GM19238 (cell line): ENCODE data around the gene PLXNA4.

Experiments used
- DNase-seq: peaks from one replicate; pipeline ENCODE4 v3.0.0; 2011; ENCODE audit warnings: low spot score; ENCODE audit not compliant: insufficient read length

PLXNA4 gene

DNA sequence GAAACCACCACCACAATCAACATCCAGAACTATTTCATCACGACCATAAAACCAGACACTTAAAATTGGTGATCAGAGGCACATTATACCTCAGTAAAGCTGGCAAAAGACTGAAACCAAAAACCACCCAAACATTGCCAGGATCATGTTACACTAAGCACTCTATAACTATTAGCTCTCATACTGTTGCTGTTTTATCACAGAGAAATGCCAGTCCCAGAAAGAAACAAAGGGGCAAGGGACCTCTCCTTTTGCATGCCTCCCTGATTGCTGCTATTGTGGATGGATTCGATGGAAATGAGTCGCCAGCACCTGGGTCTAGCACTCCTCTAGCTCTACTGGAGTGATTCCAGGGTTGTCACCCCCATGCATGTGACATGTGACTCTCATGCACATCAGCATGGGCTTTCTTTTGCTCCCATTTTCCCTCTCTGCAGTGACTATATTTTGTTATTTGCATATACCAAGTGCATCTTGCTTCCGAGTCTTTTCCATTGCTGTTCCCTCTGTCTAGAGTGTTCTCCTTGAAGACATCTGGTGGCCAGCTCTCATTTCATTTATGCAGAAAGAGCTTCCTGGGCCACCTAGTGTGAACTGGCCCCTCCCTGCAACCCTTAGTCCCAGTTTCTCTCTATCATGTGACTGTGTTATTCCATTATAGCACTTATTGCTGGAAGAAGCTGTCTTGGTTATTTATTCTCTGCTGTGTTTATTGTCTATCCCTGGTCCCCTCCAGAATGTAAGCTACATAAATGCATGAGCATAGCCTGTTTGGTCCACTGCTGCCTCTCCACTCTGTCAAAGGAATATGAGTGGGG lies 300.6 kb downstream of the PLXNA4 start:
- DNase-seq, result no peak

DNA sequence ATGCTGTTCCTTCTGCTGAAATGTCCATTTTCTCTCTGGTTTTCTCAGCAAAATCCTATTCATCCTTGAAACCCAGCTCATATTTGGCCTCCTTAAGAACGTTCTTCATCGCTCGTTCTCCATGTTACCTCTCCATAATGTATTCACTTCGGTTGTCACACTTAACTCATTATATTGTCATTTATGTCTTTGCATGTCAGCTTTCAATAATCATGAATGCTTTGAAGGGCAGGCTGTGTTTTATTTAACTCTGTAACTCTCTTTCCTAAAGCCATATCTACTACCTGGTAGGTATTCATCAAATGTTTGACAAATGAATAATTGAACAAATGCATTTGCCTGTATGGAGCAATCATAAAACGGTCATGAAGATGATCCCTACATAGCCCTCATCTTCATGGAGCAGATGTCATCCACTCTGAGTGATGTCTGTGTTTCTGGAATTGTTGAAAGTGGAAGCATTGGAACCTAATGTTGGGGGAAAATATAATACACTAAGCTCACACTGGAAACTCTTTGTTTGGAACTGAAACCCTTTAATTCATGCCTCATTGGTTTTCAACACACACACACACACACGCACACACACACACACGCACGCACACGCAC lies 303.4 kb downstream of the PLXNA4 start:
- no peak for DNase-seq

DNA sequence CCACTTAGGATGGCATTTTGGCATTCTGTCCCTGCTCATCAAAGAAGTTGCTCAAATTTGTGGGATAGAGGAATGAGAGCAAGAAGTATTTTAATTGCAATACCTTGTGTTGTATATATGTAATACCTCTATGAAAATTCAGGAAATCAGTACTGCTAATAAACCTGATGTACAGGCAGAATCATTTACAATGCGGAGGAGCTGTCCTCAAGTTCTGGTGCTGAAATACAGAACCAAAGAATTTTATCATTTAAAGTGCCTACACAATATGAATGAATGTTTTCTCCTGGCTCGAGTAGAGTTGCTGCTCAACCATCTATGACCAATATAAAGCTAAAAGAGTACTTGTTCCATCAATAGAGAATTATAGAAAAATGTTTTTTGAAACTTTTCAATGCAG lies 305.8 kb downstream of the PLXNA4 start:
- no peak for DNase-seq

DNA sequence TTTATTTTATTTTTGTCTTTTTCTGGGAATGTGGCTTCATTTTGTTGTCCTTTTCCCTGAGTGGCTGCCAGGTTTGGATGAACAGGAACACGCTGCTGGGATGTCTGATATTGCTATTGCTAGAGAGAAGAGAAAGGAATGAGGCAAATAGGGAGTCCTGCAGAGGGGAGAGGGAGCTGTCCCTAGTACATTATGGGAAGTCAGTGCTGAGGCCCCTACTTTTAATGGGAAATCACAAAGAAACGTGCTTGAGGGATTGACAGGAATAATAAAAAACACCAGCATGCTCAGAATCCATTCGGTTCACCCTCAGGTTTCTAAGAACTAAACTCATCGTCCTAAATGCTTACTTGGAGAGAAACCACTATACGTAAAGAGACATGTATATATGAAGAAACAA lies 306.6 kb downstream of the PLXNA4 start:
- no peak for DNase-seq

DNA sequence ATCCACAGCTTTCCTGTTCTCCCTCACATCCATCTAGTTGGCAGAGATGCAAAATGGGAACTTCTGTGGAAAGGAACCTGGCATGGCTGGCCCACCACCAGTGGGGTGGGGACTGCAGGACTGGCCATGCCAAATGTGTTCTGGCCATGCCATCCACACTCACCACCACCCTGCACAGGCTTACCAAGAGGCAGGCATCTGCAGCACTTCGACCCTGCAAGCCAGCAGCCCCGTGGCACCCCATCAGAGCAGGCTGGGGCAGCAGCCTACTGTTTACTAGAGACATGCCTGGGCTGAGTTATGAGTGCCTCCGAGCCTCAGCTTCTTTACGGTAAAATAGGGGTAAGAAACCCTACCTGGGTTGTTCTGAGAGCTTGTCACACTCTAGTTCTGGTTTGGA lies 313.1 kb downstream of the PLXNA4 start:
- DNase-seq, result no peak

DNA sequence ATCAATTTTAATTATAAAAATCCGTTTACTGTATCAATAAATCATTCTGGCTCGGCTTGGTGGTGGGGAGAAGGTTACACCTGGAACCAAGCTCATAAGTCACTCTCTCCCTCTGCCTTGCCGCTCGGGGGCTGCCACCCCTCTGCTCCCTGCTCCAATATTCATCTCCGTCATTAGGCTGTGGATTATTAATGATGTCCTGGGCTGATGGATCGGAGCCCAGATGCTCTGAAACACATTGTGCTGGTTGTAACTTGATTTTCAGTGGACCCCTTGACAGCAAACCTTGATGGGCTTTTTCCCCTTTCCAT lies 314.2 kb downstream of the PLXNA4 start:
- no peak for DNase-seq

DNA sequence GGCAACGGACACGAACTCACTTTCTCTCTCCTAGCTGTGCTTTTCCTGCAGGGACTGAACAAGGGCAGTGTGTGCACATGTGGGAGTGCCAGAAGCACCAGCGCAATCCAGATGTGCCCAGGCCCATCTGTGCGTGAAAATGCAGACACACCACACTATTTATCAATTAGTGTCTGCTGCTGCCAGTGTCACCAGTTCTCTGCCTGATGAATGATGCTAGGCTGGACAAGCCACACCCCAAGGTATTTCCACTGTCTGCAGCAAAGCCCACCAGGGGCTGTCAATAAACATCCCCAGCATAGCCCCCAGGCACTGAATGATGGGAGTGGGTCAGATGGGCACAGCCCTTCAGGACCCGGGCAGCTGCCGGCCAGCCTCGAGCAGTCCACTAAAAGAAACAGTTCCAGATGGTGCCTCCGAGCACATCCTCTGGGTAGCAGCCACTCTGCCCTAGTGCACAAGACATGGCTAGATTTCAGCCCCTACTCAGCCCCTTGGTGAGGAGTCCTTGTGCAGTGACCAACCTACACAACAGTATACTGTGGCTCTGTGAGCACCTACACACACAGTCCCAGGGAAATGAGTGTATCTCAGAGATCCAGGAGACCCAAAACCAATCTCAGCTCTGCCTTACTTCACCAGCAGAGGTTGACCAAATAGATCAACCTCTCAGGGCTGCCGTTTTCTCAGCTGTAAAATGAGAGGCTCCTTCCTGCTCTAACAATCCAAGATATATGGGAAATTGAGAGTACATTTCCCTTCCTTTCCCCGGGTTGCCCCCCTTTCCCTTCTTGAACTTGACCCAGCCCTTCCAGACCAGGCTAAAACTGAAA lies 314.7 kb downstream of the PLXNA4 start:
- DNase-seq, result no peak

DNA sequence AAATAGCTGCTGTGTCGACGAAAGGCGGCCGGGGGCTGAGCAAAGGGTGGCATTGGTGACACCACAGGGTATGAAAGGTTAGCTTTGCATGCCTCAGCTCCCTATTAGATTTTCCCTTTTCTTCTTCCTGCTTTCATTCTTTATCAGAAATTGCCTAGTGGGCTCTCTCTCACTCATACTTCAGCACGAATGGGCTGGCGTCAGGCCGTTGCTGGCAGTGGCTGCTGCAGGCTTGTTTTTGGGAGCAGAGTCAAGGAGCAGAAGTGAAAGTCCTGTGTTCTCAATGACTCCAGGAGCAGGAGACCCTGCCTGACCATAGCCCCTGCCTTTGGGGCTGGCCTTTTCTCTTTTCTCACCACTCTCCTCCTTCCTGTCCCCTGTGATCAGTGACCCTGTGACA lies 318.0 kb downstream of the PLXNA4 start:
- no peak for DNase-seq

DNA sequence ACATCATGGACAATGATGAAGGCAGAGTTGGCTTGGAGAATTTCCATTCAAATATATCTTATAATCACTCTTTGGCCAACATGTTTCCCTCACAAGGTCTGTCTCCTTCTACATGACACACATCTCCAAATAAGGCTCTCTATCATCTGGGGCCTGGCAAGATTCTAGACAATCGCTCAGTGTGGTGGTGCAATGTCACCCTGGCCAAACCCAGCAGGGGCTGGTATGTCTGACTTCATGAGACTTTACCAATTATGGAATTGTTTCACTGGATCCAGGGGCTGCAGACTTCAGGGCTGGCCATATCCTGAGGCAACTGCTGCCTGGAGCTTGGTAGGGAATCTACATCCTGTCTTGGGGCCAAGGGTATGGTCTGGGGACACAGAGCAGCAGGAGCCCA lies 319.0 kb downstream of the PLXNA4 start:
- DNase-seq, result no peak

DNA sequence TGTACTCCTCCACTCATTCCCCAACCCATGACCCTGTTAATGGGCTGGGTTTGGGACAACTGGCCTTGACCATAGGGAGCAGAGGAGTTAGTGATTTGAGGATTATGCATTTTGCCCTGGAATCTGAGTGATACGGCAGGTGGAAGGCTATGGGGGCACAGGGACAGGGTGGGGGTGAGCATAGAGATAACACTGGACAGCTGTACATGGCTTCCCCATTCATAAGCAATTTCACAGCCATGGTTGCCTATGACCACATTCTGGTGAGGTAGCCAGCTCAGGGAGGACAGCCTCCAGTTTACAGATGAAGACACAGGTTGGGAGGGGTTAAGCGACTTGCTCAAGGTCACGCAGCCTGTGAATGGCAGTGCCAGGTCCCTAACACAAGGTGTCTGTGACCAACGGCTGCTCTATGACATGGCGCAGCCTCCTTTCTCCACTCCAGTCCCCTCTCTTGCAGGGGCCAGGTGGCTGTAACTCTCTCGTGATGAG lies 319.5 kb downstream of the PLXNA4 start:
- DNase-seq, result no peak

DNA sequence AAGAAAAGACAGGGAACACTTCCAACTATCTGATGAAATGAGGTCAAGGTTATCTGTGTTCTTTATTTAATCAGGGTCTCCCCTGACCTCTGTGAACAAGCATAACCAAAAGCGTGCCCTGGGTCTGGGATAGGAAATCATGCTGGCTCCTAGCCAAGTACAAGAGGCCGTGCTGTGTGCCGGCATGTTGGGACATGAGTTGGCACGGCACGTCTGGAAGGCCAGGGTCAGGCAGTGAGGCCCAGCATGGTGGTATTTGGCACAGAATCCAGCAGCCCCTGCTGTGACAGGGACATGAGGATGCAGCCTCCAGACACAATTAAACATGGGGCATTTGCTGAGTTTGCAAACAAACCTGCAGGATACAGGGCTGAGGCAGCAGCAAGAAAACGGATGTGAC lies 320.4 kb downstream of the PLXNA4 start:
- DNase-seq, result no peak

DNA sequence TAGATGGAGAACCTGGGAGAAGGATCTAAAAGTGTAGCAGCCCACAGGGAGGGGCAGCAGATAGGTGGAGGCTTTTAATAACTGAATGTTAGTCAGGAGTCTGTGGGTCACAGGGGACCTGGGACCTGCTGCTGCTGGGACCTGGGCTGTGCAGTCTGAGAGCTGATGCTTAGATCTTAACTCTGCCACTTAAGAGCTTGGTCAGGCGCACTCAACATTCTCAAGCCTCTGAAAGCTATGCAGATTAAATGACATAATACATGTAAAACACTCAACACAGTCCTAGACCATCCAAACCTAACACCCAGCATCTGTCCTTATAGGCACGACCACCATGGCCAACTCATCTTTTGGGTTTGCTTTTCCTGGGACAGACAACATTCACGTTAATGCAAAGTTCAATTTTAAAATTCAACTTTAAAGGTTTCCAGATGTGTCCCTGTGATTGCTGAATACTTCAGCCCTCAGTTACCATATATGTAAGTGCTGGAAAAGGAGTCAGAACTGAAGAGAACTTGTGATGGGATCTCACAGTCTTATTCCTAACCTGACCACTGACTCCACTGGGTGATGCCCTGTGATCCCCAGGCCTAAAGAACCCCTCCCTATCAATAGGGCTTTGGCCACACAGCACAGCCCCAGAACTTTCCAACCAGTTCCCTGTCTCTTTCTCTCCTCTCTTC lies 321.0 kb downstream of the PLXNA4 start:
- DNase-seq, result no peak

DNA sequence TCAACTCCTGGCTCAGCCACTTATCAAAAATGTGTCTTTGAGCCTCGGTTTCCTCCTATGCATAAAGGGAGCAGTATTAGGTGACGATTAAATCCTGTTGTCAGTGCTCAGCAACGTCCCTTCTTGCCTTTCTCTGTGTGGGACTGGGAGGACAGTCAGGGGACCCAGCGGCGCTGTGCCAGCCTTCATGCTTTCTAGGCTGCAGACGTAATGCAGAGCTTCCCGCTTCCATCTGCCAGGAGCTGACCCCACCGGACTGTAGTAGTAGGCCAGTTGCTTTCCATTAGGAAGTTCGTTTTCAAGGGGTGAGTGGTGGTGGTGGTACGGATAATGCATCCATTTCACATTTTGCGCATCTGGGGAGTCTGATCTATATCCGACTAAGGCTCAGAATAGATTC lies 321.8 kb downstream of the PLXNA4 start:
- DNase-seq, result no peak

DNA sequence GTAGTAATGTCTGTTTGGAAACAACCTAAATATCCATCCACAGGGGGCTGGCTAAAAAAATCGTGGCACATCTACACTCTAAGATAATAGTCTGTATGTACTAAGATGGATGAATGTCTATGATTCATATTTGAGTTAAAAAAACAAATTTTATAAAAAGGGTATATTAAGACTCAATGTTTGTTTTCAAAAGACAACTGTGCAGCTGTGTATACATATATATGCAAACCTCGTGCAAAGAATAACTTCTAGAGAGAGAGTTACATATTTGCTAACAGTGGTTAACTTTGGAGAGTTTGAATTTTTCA lies 323.5 kb downstream of the PLXNA4 start:
- DNase-seq, result no peak

DNA sequence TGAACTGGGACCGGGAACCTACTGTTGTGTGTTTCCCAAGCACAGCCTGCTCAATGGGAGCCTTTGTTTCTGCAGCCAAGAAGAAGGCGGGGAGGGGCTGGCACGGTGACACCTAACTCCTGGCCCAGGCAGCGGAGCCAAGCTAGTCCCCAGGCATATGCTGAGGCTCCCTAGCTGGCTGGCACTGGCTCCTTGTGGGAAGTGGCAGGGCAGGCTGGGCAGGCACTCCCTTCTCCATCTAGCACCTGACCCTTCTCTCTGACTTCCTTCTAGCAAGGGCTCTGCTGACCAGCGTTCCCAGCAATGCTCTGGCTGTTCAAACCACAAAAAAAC lies 325.0 kb downstream of the PLXNA4 start:
- DNase-seq, result no peak

DNA sequence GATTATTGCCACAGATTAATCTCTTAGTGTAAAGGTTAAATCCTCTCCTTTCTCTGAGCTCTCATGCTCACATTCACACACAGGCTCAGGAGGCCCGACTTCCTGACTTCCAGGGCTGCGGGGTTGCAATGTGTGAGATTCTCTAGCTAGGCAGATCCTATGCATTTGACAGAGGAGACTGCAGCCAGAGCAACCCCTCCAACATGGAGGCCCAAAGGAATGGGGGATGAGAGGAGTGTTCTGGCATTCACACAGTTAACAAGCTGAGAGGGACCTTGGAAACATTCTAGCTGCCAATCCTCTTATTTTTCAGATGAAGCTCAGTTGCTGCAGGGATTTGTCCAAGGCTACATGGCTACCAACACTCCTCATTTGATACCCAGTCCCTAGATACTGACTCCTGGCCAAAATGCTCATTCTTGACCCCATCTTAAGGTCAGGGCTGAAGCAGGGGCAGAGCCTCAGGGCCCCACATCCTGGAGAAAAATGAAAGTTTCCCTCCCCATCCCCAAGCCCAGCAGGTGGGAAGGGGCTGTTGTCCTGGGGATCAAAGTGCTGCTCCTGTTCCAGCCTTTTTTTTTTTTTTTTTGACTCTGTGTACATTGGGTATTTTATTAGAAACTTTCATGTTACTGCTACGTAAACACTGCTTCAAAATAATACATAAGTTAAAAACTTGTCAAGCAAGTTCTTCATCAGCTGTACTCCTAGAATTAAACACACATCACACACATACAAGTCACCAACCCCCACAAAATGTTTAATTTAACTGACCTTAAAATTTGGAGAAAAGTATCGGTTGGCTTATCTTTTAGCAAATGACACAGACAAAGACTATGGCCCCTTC lies 325.6 kb downstream of the PLXNA4 start:
- DNase-seq, result no peak

DNA sequence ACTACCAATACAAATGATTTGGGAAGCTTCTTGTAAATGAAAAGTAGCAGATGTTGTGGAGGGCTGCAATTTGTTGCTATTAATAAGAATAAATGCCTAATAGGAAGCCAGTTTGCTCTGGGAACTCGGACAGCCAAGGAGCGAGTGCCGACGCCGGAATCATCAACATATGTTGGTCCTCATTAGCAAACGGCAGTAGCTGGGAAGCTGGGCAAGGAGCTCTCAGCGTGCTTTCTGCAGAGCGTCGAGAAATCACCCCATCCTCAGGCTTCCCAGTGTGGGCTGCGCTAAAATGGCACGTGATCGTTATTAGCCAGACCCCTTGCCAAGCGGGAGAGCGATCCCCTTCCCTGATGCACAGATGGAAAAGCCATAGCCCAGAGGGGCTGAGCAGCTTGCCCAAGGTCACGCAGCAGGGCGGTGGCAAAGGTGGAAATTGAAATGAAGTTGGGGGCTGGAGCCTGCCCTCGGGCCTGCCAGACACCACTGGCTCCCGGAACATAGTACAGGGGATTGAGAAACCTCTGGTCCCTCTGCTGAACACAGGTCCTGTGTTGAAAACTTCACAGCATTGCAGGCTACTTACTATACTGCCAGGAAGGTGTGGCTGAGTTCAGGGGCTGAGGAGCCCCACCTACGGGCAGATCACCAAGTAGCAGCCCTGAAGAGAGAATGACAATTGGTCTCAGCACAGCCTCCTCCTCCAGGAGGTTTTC lies 326.9 kb downstream of the PLXNA4 start:
- DNase-seq, result no peak

DNA sequence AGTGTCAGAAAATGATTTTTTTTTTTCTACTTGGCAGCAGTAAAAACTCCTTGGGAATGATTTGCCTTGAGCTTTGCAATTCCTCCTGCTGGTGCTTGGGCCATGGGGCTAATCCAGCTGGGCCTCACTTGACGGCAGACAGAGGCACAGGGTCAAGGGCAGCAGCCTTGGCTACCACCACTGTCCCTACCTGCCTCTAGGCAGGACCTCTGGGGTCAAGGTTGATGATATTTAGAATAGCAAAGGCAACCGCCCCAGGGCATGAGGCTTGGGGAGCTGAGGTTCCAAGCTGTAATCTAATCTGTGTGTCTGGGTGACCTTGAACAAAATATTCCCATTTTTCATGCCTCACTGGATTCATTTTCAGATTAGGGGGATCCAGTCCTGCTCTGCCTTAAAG lies 327.4 kb downstream of the PLXNA4 start:
- no peak for DNase-seq

DNA sequence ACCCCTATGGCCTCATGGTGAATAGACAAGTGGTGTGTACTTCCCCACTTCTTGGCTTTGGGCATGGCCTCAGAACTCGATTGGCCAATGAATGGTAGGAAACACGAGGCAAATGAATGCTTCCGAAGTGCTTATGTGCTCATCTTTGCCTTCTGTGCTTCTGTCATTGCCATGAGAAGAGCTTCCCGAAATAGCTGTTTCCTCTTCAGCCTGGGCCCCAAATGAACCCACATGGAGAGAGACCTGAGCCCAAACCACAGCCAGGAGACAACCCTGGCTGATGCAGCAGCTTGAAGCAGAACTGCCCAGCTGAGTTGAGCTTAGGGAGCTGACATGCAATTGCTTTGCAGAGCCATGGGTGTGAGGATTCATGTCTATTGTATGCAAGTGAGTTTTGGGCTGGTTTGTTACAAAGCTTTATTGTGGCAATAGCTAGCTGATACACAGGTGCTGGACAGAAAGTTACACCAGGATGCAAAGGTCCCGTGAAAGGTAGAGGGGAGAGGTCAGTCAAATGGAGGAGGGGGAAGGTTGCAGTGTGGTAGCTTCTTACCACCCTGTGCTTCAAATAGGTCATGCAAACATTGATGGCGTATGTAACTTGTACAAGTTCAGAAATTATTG lies 328.2 kb downstream of the PLXNA4 start:
- no peak for DNase-seq

DNA sequence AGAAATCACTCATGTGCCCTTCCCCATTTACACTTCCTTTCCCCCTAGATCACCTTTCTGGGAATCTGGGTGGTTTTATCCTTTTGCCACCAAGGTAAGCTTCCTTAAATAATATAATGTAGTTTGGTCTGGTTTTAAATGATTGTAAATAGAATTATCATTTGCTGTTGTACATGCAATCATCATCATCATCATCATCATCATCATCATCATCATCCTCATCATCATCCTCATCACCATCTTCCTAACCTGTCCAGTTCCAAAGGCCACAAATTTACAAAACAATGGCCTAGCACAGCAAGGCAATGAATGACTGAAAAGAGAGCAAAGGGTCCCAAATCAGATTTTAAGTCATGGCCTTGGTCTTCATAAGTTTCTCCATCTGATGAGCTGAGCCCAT lies 329.7 kb downstream of the PLXNA4 start:
- no peak for DNase-seq
